ENCODE data around the gene RNF150. TPM values are rescaled to one million over a fixed set of nuclear protein-coding genes. Genes with fewer than 3 reads are reported as not detected.
A peak's percentile ranks its signal among the peaks of the same experiment; 100 is the strongest.

The RNF150 gene
- polyA plus RNA-seq, 1 donor from 2014 or later, result 15.3 TPM

DNA sequence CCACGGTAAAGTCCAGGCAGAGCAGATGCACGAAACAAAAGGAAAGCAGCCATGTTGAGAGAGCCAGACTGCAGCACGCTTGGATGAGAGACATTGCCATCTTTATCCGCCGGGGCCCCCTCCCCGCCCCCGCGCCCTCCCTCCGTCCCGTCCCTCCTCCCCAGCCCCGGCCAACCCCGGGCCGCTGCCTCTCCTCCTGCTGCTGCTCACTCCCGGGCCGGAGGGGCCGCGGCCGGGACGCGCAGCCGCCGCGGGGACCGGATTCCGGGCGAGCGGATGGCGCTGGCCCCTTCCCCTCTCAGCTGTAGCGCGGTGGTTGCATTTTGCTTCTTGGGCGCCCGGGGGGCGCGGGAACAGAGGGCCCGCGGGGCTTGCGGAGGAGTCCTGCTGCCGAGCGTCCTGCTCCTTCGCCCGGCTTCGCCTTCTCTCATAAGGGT lies 542 bp downstream of the RNF150 start:
- Histone ChIP-seq H3K27ac (ENCODE audit: low read length) (peak overlapping the region; percentile 79), H3K9me3 (ENCODE audit: low read length) (no peaks in the 10 kb centered on the region), H2AFZ (ENCODE audit: low read depth, low read length) (peak overlapping the region; percentile 56), H3K36me3 (ENCODE audit: insufficient read depth, low read length) (no peaks in the 10 kb centered on the region), H4K20me1 (ENCODE audit: insufficient read depth) (peaks cover 9% of the 10 kb centered on the region), H3K9ac (ENCODE audit: low read length) (peak overlapping the region; percentile 90), H3K9me2 (ENCODE audit: insufficient read depth, low read length) (no peaks in the 10 kb centered on the region), H3K79me2 (replicated peaks; ENCODE audit: insufficient read depth, low read length) (peaks cover 42% of the 10 kb centered on the region), H3K4me3 (ENCODE audit: low read length) (peak overlapping the region; percentile 89), H3K4me2 (ENCODE audit: low read length) (no peak overlapping the region), H3K27me3 (ENCODE audit: insufficient read depth, low read depth, low read length) (peaks cover 8% of the 10 kb centered on the region), H3F3A (ENCODE audit: insufficient read depth, low read length, poor library complexity, severe bottlenecking) (no peaks in the 10 kb centered on the region)
- TF ChIP-seq POLR2AphosphoS5 (IDR thresholded peaks at IDR 0.05) (no peak), SMC3 (conservative IDR thresholded peaks at IDR 0.05; ENCODE audit: poor library complexity) (no peak), RAD21 (conservative IDR thresholded peaks at IDR 0.05) (no peak), EZH2 (IDR thresholded peaks at IDR 0.05; ENCODE audit: borderline replicate concordance, insufficient read depth, low read length, poor library complexity, severe bottlenecking) (no peak), EP300 (conservative IDR thresholded peaks at IDR 0.05; ENCODE audit: poor library complexity, severe bottlenecking) (no peak), TAF1 (IDR thresholded peaks at IDR 0.05; ENCODE audit: low read depth) (no peak), MXI1 (conservative IDR thresholded peaks at IDR 0.05; ENCODE audit: poor library complexity, severe bottlenecking) (no peak), REST (IDR thresholded peaks at IDR 0.05; ENCODE audit: borderline replicate concordance) (no peak)
- TF ChIP-seq, protein P1, sequence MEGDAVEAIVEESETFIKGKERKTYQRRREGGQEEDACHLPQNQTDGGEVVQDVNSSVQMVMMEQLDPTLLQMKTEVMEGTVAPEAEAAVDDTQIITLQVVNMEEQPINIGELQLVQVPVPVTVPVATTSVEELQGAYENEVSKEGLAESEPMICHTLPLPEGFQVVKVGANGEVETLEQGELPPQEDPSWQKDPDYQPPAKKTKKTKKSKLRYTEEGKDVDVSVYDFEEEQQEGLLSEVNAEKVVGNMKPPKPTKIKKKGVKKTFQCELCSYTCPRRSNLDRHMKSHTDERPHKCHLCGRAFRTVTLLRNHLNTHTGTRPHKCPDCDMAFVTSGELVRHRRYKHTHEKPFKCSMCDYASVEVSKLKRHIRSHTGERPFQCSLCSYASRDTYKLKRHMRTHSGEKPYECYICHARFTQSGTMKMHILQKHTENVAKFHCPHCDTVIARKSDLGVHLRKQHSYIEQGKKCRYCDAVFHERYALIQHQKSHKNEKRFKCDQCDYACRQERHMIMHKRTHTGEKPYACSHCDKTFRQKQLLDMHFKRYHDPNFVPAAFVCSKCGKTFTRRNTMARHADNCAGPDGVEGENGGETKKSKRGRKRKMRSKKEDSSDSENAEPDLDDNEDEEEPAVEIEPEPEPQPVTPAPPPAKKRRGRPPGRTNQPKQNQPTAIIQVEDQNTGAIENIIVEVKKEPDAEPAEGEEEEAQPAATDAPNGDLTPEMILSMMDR (IDR thresholded peaks at IDR 0.05; ENCODE audit: poor library complexity, severe bottlenecking), result no peak

GRCh38 chr4:141132072-141132708 lies 1.1 kb downstream of the RNF150 start:
- Histone ChIP-seq H3K4me2 (ENCODE audit: low read length) (peak overlapping the region; percentile 82), H3K27me3 (ENCODE audit: insufficient read depth, low read depth, low read length) (peaks cover 6% of the 10 kb centered on the region), H3K4me3 (ENCODE audit: low read length) (peak overlapping the region; percentile 89), H2AFZ (ENCODE audit: low read depth, low read length) (peak overlapping the region; percentile 51), H3K9me2 (ENCODE audit: insufficient read depth, low read length) (no peaks in the 10 kb centered on the region), H3K27ac (ENCODE audit: low read length) (peak overlapping the region; percentile 79), H3K79me2 (replicated peaks; ENCODE audit: insufficient read depth, low read length) (peaks cover 47% of the 10 kb centered on the region), H3K9me3 (ENCODE audit: low read length) (no peaks in the 10 kb centered on the region), H3K36me3 (ENCODE audit: insufficient read depth, low read length) (no peaks in the 10 kb centered on the region), H4K20me1 (ENCODE audit: insufficient read depth) (peaks cover 9% of the 10 kb centered on the region), H3F3A (ENCODE audit: insufficient read depth, low read length, poor library complexity, severe bottlenecking) (no peaks in the 10 kb centered on the region), H3K9ac (ENCODE audit: low read length) (peak overlapping the region; percentile 90)
- TF ChIP-seq EP300 (conservative IDR thresholded peaks at IDR 0.05; ENCODE audit: poor library complexity, severe bottlenecking), result no peak
- no peak for TF ChIP-seq SMC3 (conservative IDR thresholded peaks at IDR 0.05; ENCODE audit: poor library complexity)
- no peak for TF ChIP-seq EZH2 (IDR thresholded peaks at IDR 0.05; ENCODE audit: borderline replicate concordance, insufficient read depth, low read length, poor library complexity, severe bottlenecking)
- peak; percentile 15 for TF ChIP-seq RAD21 (conservative IDR thresholded peaks at IDR 0.05)
- TF ChIP-seq POLR2AphosphoS5 (IDR thresholded peaks at IDR 0.05), result no peak
- TF ChIP-seq, protein P1 (IDR thresholded peaks at IDR 0.05; ENCODE audit: poor library complexity, severe bottlenecking), result no peak
- TF ChIP-seq TAF1 (IDR thresholded peaks at IDR 0.05; ENCODE audit: low read depth), result peak; percentile 58
- TF ChIP-seq REST (IDR thresholded peaks at IDR 0.05; ENCODE audit: borderline replicate concordance), result peak; percentile 44
- TF ChIP-seq MXI1 (conservative IDR thresholded peaks at IDR 0.05; ENCODE audit: poor library complexity, severe bottlenecking), result peak; percentile 59

All from neural cell (in vitro differentiated cells).